ENCODE data around the gene SYNGR2.

Gene SYNGR2

GRCh38 chr17:78168242-78168902 is at the start of gene SYNGR2:
Gene SYNGR2, plus strand, starts transcription at chr17:78168581. Its CDS starts 36 bp downstream, at chr17:78168617.
- DNase-seq: no peak

- no peak for DNase-seq
Measured at GRCh38 chr17:78118801-78119241, 49.6 kb upstream of the SYNGR2 start.

- no peak for DNase-seq
Measured at GRCh38 chr17:78120537-78120936, 47.8 kb upstream of the SYNGR2 start.

- DNase-seq: no peak
Measured at GRCh38 chr17:78120971-78121800, 47.2 kb upstream of the SYNGR2 start.

GRCh38 chr17:78121801-78122215 is 46.6 kb upstream of the SYNGR2 start:
- no peak for DNase-seq

- DNase-seq: no peak
Measured at GRCh38 chr17:78122216-78122930, 46.0 kb upstream of the SYNGR2 start.

- no peak for DNase-seq
Measured at GRCh38 chr17:78122931-78123249, 45.5 kb upstream of the SYNGR2 start.

GRCh38 chr17:78123258-78123929 is 45.0 kb upstream of the SYNGR2 start:
- no peak for DNase-seq

GRCh38 chr17:78124081-78124835 is 44.1 kb upstream of the SYNGR2 start:
- no peak for DNase-seq

GRCh38 chr17:78124836-78125137 is 43.6 kb upstream of the SYNGR2 start:
- DNase-seq: no peak

- no peak for DNase-seq
Measured at GRCh38 chr17:78125138-78125913, 43.1 kb upstream of the SYNGR2 start.

GRCh38 chr17:78125976-78126894 is 42.1 kb upstream of the SYNGR2 start:
- no peak for DNase-seq

GRCh38 chr17:78126895-78127238 is 41.5 kb upstream of the SYNGR2 start:
- no peak for DNase-seq

GRCh38 chr17:78127239-78127887 is 41.0 kb upstream of the SYNGR2 start:
- no peak for DNase-seq

- no peak for DNase-seq
Measured at GRCh38 chr17:78127888-78128550, 40.4 kb upstream of the SYNGR2 start.

GRCh38 chr17:78128551-78129350 is 39.6 kb upstream of the SYNGR2 start, which contains the start of gene TMC6:
Gene TMC6, minus strand, starts transcription at chr17:78128755. Its CDS starts 1,923 bp downstream, at chr17:78126832.
- DNase-seq: no peak

- no peak for DNase-seq
Measured at GRCh38 chr17:78129351-78130089, 38.9 kb upstream of the SYNGR2 start.

- DNase-seq: no peak
Measured at GRCh38 chr17:78130090-78130436, 38.3 kb upstream of the SYNGR2 start.
